Posterior cingulate gyrus (tissue), 11 donors: ENCODE data around the gene KLHL40.
A peak's percentile ranks its signal among the peaks of the same experiment; 100 is the strongest.

Experiments
- DNase-seq, 10 donors: peaks; one replicate each; pipeline versions ENCODE4 v3.0.0 to v3.0.0-alpha.2; 2020 to 2021; ENCODE audit warnings: mixed read lengths in 3 of 10
- intact Hi-C: fragments of 100-400 bp; cut with DNase I; formaldehyde crosslinking; loops from one replicate; pipeline ENCODE4 v1.15.1; 2023

The KLHL40 gene

DNA sequence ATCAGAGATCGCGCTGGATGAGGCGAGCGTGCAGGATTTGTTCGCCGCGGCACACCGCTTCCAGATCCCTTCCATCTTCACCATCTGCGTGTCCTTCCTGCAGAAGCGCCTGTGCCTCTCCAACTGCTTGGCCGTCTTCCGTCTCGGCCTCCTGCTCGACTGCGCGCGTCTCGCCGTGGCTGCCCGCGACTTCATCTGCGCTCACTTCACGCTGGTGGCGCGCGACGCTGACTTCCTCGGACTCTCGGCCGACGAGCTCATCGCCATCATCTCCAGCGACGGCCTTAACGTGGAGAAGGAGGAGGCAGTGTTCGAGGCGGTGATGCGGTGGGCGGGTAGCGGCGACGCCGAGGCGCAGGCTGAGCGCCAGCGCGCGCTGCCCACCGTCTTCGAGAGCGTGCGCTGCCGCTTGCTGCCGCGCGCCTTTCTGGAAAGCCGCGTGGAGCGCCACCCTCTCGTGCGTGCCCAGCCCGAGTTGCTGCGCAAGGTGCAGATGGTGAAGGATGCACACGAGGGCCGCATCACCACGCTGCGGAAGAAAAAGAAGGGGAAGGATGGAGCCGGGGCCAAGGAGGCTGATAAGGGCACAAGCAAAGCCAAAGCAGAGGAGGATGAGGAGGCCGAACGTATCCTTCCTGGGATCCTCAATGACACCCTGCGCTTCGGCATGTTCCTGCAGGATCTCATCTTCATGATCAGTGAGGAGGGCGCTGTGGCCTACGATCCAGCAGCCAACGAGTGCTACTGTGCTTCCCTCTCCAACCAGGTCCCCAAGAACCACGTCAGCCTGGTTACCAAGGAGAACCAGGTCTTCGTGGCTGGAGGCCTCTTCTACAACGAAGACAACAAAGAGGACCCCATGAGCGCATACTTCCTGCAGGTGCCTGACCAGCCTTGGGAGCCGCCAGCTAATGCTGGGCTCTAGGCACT, 819 bp downstream of the KLHL40 start:
- intact Hi-C loops: no loop called here
- peak in 4 of 10 donors; percentile 6 to 86 (median 11) for DNase-seq

DNA sequence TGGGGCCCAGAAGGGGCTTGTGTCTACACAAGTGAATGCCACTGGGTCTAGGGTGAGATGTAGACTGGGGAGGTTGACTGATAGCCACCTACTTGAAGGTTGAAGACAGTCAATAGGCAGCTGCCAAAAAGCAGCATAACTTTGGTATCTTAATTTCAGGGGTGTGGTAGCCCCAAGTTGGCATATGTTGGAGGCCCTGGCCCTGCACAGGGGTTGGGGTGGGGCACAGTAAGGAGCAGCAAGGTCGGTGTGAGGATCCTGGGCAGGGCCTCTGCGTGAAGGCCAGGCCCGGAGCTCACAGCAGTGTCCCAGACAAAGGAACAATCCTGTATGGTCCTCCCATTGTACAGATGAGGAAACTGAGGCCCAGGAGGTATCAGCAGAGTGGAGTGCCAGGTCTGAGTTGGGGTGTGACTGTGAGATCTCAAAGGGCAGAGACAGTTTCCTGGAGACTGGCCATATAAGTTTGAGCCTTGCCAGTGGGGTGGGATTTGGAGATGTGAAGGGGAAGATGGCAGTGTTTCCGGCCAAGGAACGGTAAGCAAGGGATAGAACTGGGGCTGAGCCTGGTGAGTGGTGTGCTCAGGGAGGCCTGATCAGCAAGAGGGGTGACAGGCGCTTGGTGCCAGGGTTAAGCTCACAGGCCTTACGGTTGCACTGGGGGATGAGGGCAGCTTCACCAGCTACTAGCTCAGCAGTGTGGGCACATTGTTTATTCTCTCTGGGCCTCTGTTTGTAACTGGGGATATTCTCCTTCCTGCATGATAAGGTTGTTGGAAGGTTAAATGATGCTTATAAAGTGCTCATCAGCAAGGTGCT, 1.7 kb downstream of the KLHL40 start:
- peak in 3 of 10 donors; percentile 2 to 52 (median 12) for DNase-seq

DNA sequence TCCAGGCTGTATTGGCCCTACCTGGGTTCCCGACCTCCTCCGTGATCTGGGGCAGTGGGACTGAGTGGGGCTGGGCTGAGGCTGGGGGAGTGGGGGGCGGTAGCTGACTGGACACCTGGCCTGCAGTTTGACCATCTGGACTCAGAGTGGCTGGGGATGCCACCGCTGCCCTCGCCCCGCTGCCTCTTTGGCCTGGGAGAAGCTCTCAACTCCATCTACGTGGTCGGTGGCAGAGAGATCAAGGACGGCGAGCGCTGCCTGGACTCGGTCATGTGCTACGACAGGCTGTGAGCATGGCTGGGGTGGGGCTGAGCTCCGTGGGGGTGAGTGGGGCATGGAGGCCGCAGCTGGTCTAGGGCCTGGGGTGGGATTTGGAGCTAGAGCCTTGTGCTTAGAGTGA, 2.7 kb downstream of the KLHL40 start:
- intact Hi-C loops: no loop called here
- DNase-seq: peak in 5 of 10 donors; percentile 3 to 75 (median 12)

More for the DNA sequence above, 1.7 kb downstream of the KLHL40 start:
- intact Hi-C loops: no loop called here

DNA sequence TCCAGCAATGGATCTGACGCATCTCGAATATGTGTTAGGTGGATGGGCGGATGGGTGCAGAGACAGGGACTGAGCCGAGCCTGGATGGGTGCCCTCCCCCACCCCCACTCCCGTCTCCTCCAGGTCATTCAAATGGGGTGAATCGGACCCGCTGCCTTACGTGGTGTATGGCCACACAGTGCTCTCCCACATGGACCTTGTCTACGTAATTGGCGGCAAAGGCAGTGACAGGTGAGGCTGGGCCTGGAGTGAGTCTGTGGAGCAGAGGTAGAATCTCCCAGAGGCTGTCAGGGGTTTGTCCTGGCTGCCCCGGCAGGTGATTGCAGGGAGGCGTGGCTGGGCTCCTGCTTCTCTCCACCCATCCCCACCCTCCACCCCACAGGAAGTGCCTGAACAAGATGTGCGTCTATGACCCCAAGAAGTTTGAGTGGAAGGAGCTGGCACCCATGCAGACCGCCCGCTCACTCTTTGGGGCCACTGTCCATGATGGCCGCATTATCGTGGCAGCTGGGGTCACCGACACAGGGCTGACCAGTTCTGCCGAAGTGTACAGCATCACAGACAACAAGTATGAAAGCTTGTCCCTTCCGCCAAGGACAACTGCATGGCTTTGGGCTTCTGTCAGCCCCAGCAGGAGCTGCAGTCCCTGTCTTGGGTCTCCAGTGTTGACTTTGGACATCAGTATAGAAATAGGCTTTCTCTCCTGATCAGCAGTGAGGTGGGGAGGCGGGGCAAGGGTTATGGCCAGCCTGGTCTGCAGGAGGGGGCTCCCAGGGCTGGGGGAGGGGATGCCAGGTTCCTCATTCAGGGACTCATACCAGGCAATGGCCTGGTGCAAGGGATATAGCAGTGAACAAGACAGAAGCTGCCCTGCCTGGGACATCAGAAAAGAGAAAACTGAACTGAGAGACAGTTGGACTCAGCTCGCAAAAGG, 3.4 kb downstream of the KLHL40 start:
- DNase-seq: peak in 3 of 10 donors; percentile 4 to 62 (median 7)
- intact Hi-C loops: no loop called here

DNA sequence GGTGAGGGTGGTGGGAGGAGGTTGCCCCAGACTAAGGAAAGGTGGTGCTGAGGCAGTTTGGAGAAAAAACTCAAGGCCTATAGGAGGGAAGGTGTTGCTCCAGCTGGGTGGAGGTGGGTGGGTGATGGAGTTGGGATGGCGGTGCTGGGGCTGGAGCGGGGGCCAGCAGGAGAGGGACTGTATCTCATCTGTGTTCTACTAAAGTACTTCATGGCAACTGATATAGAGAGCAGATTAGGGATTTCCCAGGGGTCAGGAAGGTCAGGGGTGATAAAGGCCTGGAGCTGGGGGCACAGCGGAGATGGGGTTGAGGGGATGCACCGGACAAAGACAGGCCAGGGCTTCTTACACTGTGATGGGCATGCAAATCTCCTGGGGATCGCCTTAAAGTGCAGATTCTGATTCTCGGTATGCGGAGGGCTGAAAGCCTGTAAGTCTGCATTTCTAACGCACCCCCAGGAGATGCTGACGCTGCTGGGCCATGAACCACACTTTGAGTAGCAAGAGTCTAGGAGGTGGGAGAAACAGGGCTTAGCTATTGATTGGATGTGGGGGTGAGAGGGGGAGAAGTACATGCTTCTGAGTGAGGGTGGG, 4.2 kb downstream of the KLHL40 start:
- peak in 3 of 10 donors; percentile 2 to 47 (median 3) for DNase-seq
- intact Hi-C loops: no loop called here

DNA sequence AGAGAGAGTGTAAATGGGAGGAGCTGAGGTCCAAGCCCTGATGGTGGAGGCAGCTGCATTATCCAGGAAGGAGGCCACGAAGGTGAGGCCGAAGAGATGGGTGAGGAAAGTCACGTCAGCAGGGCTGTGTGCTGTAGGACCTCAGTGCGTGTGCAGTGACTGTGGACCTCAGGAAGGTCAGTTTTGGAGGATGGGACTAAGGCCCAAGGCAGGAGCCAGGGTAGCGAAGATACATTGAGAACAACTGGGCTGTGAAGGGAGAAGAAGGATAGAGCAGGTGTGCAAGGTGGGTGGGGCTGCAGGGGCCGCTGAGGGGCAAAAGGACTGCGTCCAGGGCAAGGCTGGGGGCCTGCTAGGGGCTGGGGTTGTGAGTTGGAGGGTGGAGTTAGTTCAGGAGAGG, 4.9 kb downstream of the KLHL40 start:
- intact Hi-C loops: no loop called here
- DNase-seq: peak in 4 of 10 donors; percentile 2 to 44 (median 17)

DNA sequence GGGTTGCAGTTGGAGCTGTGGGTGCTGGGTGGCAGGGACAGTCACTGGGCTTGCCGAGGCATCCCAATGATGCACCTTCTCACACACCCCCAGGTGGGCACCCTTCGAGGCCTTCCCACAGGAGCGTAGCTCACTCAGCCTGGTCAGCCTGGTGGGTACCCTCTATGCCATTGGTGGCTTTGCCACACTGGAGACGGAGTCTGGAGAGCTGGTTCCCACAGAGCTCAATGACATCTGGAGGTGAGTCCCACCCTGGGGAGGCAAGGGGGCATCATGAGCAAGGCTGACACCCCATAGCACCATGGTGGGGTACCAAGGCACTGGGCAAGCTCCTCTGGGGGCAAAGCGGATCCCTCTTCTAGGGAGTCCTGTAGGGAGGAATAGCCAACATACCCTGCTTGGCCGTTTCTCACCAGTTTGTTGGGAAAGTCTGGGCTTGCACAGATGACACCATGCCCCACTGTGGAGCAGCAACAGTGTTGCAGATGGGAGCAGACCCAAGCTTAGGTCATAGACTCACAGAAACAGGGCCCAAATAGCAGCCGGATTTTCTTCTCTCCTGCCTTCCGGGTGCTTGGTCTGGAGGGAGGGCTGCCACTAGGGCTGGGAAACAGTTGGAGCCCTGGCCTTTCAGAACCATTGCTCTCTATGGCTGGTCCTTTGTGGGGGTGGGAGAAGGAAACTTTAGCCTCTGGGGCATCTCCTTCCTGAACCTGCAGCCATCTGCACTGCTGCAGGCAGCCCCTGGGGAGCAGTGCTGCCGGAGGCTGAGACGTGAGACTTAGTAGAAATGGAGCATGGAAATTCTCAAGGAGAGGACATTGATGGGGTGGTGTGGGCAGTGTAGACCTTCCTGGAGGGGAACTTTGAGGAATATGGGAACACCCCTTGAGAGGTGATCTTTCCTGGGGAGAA, 5.7 kb downstream of the KLHL40 start:
- DNase-seq: peak in 3 of 10 donors; percentile 41 to 90 (median 53)

DNA sequence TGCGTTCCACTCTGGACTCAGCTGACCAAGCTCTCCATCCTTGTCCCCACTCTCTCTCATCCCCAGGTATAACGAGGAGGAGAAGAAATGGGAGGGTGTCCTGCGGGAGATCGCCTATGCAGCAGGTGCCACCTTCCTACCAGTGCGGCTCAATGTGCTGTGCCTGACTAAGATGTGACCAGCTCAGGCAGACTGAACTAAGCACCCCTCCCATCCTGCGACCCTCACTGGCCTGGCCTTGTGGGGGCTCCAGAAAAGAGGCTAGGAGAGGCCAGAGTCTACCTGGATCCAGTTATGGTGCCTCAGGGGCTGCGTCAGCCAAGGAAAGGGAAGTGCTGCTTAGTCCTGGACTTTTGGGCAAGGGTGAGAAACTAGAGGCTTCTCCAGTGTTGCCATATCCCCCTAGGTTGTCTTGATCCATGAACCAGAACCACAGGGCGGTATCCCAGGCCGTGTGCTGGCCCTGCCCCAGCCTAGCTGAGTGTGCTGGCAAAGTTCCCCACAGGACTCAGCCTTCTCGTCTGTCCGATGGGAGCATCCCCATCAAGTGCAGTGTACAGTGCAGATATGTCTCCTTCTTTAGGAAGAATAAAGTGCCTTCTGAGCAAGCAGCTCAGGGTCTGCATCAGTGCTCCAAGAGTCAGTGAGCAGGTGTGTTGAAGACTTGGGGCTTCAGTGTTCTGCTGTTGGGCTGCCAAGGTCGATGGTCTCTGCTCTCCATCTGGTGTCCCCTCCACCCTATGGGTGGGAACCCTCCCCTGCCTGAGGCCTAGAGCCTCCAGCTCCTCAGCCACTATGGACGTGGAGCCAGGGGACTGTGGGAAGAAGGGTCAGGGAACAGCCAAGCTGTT, 6.7 kb downstream of the KLHL40 start:
- intact Hi-C loops: no loop called here
- DNase-seq: peak in 3 of 10 donors; percentile 13 to 62 (median 43)

More for the DNA sequence above, 5.7 kb downstream of the KLHL40 start:
- intact Hi-C loops: no loop called here

DNA sequence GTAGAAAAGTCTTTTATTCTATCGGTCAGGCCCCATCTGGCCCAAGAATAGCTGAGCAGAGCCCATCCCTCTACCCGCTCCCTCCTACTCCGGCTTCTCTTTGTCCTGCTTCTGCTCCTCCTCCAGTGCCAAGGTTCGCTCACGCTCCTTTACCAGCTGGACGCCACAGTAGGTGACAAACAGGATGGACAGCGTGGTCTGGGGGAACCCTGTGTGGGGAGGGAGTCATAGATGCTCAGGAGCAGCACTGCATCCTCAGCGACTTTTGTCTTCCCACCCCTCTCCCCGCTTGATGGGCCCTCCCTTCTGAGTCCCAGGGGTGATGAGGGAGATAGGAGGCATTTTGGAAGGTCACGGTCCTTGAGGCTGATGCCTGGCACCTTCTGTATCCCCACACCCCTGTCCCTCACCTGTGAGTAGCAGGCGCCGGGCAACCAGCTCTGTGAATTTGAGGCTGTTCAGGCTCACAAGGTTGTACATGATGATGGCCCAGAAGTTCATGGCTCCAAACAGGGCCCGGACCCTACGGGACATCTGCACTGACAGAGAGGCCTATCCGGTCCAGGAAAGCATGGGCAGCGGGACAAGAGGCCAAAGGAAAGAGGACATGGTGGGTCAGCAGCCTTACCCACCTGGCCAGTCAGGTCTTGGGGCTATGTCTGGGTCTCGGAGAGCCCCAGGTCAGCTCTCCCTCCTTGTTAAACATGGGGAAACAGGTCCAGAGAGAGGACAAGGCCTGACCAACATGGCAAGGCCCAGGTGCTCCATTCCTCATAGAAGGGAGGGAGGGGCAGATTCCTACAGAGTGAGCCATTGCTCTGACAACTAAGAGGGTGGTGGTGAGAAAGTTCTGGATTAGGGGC, 7.6 kb downstream of the KLHL40 start:
- peak in 3 of 10 donors; percentile 15 to 58 (median 57) for DNase-seq
- intact Hi-C loops: no loop called here

DNA sequence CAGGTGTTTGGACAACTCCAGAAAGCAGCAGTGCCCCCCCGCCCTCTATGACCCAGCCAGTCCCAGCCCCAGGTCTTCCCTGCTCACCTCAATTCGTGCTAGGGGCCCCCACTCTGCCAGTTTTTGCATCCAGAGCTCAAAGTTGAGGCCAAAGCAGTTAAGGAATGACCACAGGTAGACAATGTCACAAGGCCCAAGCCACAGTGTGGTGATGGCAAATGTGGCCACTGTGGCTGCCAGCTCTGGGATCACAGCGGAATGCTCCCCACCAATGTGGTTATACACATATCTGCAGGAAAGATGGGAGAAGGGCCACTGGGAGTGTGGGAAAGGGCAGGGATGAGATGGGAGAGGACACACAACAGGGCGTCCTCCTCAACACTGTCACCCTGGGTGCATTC, 8.2 kb downstream of the KLHL40 start:
- peak in 2 of 10 donors; percentile 42 to 56 for DNase-seq
- intact Hi-C loops: no loop called here

DNA sequence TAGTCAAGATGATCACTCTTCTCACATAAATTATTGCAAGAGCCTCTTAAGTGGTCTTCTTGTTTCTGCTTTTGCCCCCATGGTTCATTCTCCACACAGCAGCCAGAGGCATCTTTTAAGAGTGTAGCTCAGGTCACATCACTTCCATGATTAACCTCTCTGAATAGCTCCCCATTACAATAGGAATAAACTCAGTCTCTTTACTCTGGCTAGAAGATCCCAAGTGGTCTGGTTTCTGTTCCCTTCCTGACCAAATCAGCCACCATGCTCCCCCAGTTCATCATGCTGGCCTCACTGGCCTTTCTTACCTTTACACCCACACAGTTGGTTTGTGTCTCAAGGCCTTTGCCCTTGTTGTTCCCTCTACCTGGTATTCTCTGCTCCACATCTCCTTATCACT, 9.0 kb downstream of the KLHL40 start:
- no peak for DNase-seq
- intact Hi-C loops: no loop called here

DNA sequence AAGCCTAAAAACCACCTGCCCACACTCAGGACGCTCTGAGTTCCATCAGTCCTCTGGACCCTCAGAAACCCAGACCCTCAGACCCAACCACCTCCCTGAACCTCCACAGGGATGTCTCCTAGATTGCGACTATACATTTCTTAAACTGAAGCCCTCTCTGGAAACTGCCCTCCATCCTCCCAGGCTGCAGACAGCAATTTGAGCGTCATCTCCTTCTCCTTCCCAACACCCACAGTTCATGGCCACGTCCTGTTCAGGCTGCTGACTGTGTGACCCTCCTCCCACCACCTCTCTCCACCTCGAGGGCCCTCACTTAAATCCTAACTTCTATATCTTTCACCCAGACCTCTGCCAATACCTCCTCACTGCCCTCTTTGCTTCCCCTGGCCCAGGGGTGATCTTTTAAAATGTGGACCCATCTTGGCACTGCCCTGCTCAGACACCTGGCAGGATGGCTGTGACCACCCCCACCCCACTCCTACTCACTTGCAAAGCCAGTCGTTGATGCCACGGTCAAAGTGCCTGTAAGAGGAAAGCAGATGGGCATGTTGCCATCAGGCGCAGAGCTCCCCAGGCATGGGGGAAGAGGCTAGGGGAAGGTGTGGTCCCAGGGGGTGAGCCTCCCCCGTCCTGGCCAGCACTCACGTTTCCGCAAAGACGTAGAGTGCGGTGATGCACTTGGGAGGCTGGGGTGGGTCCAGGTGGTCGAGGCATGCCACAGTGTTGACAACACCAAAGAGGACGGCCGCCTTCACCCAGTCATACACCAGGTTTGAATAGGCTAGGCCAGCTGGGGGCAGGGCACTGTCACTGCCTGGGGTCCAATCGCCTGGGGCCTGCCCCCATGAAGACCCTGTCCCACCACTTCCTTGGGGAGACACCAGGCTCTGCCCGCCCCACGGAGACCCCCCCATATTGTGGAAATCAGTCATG, 11.3 kb downstream of the KLHL40 start:
- intact Hi-C loops: no loop called here

DNA sequence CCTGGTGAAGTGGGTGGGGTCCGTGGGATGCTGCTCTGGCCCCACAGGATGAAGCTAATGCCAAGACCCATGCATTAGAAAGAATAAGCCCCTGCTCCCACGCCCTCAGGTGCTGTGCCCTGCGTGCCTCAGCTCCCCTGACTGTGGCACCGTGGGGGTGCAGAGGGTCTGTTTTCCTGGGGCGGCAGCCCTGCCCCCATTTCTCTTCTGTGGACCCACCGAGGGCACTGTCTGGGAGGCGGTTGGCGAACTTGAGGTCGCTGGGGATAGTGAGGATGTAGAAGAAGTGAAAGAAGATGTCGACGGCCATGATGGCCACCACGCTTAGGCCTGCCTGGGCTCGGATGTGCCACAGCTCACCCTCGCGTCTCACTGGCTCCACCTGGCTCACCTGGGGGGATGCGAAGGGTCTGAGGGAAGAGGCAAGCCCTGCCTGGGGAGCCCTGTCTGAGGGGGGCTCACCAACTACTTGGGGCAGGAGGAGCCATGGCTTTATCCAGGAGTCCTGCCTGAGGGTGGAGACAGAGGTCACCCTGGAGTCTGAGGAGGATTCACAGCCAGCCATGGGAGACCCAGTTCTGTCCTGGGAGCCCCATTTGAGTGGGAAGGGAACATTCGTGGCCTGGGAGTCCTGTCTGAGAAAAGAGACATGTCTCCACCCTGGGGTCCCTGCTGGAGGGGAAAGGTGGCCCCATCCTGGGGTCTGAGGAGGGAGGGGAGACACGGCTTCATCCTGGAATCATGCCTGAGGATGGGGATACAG, 12.1 kb downstream of the KLHL40 start:
- DNase-seq: peak in 2 of 10 donors; percentile 10 to 62
- intact Hi-C loops: no loop called here

More for the DNA sequence above, 11.3 kb downstream of the KLHL40 start:
- peak in 2 of 10 donors; percentile 12 to 61 for DNase-seq

DNA sequence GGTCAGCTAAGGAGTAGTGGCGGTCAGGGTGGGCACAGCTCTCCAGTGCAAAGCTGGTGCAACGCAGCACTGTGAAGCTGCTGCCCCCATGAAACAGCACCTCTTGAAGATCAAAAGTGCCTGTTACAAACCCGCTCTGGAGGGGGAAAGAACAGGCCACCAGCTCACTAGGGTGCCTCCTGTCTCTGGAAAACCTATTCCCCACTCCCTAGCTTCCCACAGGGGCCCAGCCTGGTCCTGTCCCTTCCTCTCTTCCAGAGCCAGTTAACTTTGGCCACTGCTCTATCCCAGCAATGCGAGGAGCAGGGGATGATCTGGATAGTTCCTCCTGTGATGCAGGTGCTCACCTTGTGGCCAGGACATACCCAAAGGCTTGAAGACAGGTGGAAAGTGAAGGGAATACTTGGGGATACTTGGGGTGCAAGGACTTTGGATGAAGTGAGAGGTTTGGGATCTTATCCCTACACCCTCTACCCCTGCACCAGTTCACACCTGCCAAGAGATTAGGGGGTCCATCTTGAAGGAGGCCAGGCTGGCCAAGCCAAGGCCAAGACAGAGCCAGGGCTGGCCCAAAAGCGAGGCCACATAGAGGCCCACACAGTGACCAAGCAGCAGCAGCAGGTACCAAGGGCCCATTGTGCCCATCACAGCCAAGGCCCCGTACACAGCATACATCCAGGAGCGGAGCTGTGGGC, 13.0 kb downstream of the KLHL40 start:
- intact Hi-C loops: no loop called here

More for the DNA sequence above, 13.0 kb downstream of the KLHL40 start:
- peak in 2 of 10 donors; percentile 5 to 55 for DNase-seq
